ENCODE data around the gene CDH4.

- no peak for TF ChIP-seq CTCF (IDR thresholded peaks at IDR 0.05)
- TF ChIP-seq EZH2phosphoT487 (IDR thresholded peaks at IDR 0.05) = no peak
Measured at GRCh38 chr20:61909821-61910220, 657.8 kb downstream of the CDH4 start.

Data from neural progenitor cell (in vitro differentiated cells).